ENCODE measurements around the gene GFRA4. TPM values are rescaled to one million over a fixed set of nuclear protein-coding genes. Genes with fewer than 3 reads are reported as not detected.

GFRA4 gene
- total and polyA plus RNA-seq, 5 donors = not detected

GRCh38 chr20:3612795-3613572, 50.2 kb downstream of the GFRA4 start:
- Histone ChIP-seq H3K27ac (ENCODE audit: low read length) (no peak overlapping the region), H3K27me3 (ENCODE audit: control insufficient read depth, insufficient read depth) (no peaks in the 10 kb centered on the region), H3K9me3 (ENCODE audit: control insufficient read depth, low read length) (no peaks in the 10 kb centered on the region), H3K4me3 (ENCODE audit: low read length) (no peak overlapping the region), H3K4me1 (ENCODE audit: control insufficient read depth, insufficient read depth, low read length) (no peaks in the 10 kb centered on the region)
- DNase-seq (no peak), ATAC-seq (no peak)
- intact Hi-C loops (cut with DNase I) = no loop called here
- 82% methylated on average over 10 of the region's 10 CpGs for WGBS

- no peak overlapping the region for H3K4me3 ChIP-seq (ENCODE audit: low read length)
- ATAC-seq (no peak), DNase-seq (no peak)
- no peaks in the 10 kb centered on the region for H3K27me3 ChIP-seq (ENCODE audit: control insufficient read depth, insufficient read depth)
- WGBS = 36% methylated on average over 1 of the region's 1 CpG
- H3K9me3 ChIP-seq (ENCODE audit: control insufficient read depth, low read length) = no peaks in the 10 kb centered on the region
- H3K4me1 ChIP-seq (ENCODE audit: control insufficient read depth, insufficient read depth, low read length) = no peaks in the 10 kb centered on the region
- intact Hi-C loops (cut with DNase I) = no loop called here
- H3K27ac ChIP-seq (ENCODE audit: low read length) = no peak overlapping the region
Measured at GRCh38 chr20:3611901-3612300, 51.3 kb downstream of the GFRA4 start.

Other genes starting within 250 kb of the GFRA4 start
- gene ATRN, start 192.4 kb downstream of the GFRA4 start, total RNA-seq = 10 to 100 TPM; 30.2 to 33.1 (median 32.4) TPM
- gene ATRN, start 192.4 kb downstream of the GFRA4 start, polyA plus RNA-seq = 9.5 TPM
- 10 to 100 TPM; 11.5 to 23.7 (median 12.1) TPM for gene ADAM33, start 18.6 kb upstream of the GFRA4 start, total RNA-seq
- gene ADAM33, start 18.6 kb upstream of the GFRA4 start, polyA plus RNA-seq = 30.5 TPM
- gene SIGLEC1, start 49.2 kb upstream of the GFRA4 start, total RNA-seq = 10 to 100 TPM in 1 of 4 donors, 1 to 10 TPM in 3; 6.7 to 12.3 (median 8.8) TPM
- 4.2 TPM for gene SIGLEC1, start 49.2 kb upstream of the GFRA4 start, polyA plus RNA-seq
- gene HSPA12B, start 69.3 kb upstream of the GFRA4 start, total RNA-seq = 10 to 100 TPM in 1 of 4 donors, 1 to 10 TPM in 3; 6.1 to 13.0 (median 7.1) TPM
- 8.9 TPM for gene HSPA12B, start 69.3 kb upstream of the GFRA4 start, polyA plus RNA-seq
- gene ADISSP, start 104.4 kb upstream of the GFRA4 start, total RNA-seq = 10 to 100 TPM; 11.7 to 13.7 (median 12.1) TPM
- gene ADISSP, start 104.4 kb upstream of the GFRA4 start, polyA plus RNA-seq = 12.6 TPM
- gene SPEF1, start 118.0 kb upstream of the GFRA4 start, total RNA-seq = under 1 TPM in 1 of 4 donors, not detected in 3; 0.50 TPM
- 0.07 TPM for gene SPEF1, start 118.0 kb upstream of the GFRA4 start, polyA plus RNA-seq
- gene CENPB, start 123.3 kb upstream of the GFRA4 start, total RNA-seq = 10 to 100 TPM; 63.9 to 92.7 (median 72.1) TPM
- 67.4 TPM for gene CENPB, start 123.3 kb upstream of the GFRA4 start, polyA plus RNA-seq
- 10 to 100 TPM in 3 of 4 donors, 1 to 10 TPM in 1; 10.0 to 12.2 (median 11.4) TPM for gene CDC25B, start 132.9 kb upstream of the GFRA4 start, total RNA-seq
- gene CDC25B, start 132.9 kb upstream of the GFRA4 start, polyA plus RNA-seq = 7.9 TPM
- gene AP5S1, start 157.1 kb upstream of the GFRA4 start, total RNA-seq = 10 to 100 TPM; 12.3 to 17.2 (median 13.5) TPM
- gene AP5S1, start 157.1 kb upstream of the GFRA4 start, polyA plus RNA-seq = 12.5 TPM
- gene MAVS, start 183.4 kb upstream of the GFRA4 start, total RNA-seq = 10 to 100 TPM; 28.5 to 32.6 (median 30.1) TPM
- 30.0 TPM for gene MAVS, start 183.4 kb upstream of the GFRA4 start, polyA plus RNA-seq
- 10 to 100 TPM; 22.1 to 24.4 (median 23.2) TPM for gene PANK2, start 226.0 kb upstream of the GFRA4 start, total RNA-seq
- gene PANK2, start 226.0 kb upstream of the GFRA4 start, polyA plus RNA-seq = 16.2 TPM

All from right cardiac atrium (tissue), 5 donors.